ENCODE results near the gene UBA3. TPM values are rescaled to one million over a fixed set of nuclear protein-coding genes. Genes with fewer than 3 reads are reported as not detected.
A peak's percentile ranks its signal among the peaks of the same experiment; 100 is the strongest.

UBA3 gene
- polyA plus RNA-seq, 3 donors = 77.1 to 88.5 (median 81.7) TPM

- Mint-ChIP-seq H3K27me3 (ENCODE audit: low read depth in 3 of 3) (no peaks in the 10 kb centered on the region), H3K4me3 (peak overlapping the region; percentile 91 to 96), H3K4me1 (peaks cover 70% of the 10 kb centered on the region), H3K27ac (peak overlapping the region; percentile 97 to 100 (median 99)), H3K36me3 (peaks cover 5 to 11% of the 10 kb centered on the region in 2 donors), H3K9me3 (no peaks in the 10 kb centered on the region)
- peak overlapping the region; percentile 75 to 93 (median 91) for H3K4me3 ChIP-seq (replicated peaks in 1 of 3; ENCODE audit: low read depth in 2 of 3, low read length in 3 of 3)
- H3K9ac ChIP-seq (ENCODE audit: insufficient read depth, low read length, poor library complexity, severe bottlenecking) = peak overlapping the region; percentile 78
- H3K4me2 ChIP-seq (replicated peaks; ENCODE audit: extremely low read depth, low read length, poor library complexity, severe bottlenecking) = peak overlapping the region; percentile 94
- WGBS (ENCODE audit: insufficient coverage) = 0% methylated on average over 16 of the region's 26 CpGs
- H2AFZ ChIP-seq (ENCODE audit: insufficient read depth, low read depth, low read length, poor library complexity, severe bottlenecking) = peak overlapping the region; percentile 88
- no peaks in the 10 kb centered on the region for H3K27me3 ChIP-seq (ENCODE audit: control insufficient read depth in 2 of 2, insufficient read depth in 2 of 2, low read length in 2 of 2)
- peaks cover 40% of the 10 kb centered on the region for H4K20me1 ChIP-seq (ENCODE audit: insufficient read depth, low read length)
- no peaks in the 10 kb centered on the region for H3K9me3 ChIP-seq (replicated peaks in 1 of 2; ENCODE audit: control insufficient read depth in 1 of 2, insufficient read depth in 1 of 2, low read length in 2 of 2)
- H3K4me1 ChIP-seq (ENCODE audit: control insufficient read depth in 1 of 2, insufficient read depth in 2 of 2, low read length in 2 of 2) = peaks cover 78 to 85% of the 10 kb centered on the region in 2 donors
- peaks cover 4 to 17% of the 10 kb centered on the region in 2 donors for H3K36me3 ChIP-seq (replicated peaks in 1 of 2; ENCODE audit: control insufficient read depth in 1 of 2, insufficient read depth in 2 of 2, low read length in 2 of 2)
- no peak for TF ChIP-seq CTCF (IDR thresholded peaks at IDR 0.05)
- H3K79me2 ChIP-seq (ENCODE audit: insufficient read depth, low read length) = peaks cover 68% of the 10 kb centered on the region
- intact Hi-C loops (cut with micrococcal nuclease) = loop anchor here (5.0 to 10.0 kb wide), 2 partner anchors 33 to 1980 kb away; partner anchors contain the start of gene TMF1 (in 1 of the 2)
- peak in 1 of 3 donors; percentile 19 for DNase-seq
- peak overlapping the region; percentile 80 to 94 for H3K27ac ChIP-seq (ENCODE audit: low read depth in 1 of 2, low read length in 2 of 2)
Measured at GRCh38 chr3:69085168-69085832, 5.1 kb upstream of the UBA3 start.

- Mint-ChIP-seq H3K4me3 (peak within 1 kb of the TSS; percentile 91 to 96), H3K27ac (peak within 1 kb of the TSS; percentile 97 to 100 (median 99)), H3K9me3 (no peaks in the 10 kb centered on the region), H3K27me3 (ENCODE audit: low read depth in 3 of 3) (no peaks in the 10 kb centered on the region), H3K36me3 (peaks cover 0 to 5% of the 10 kb centered on the region in 2 donors), H3K4me1 (peaks cover 63% of the 10 kb centered on the region)
- Histone ChIP-seq H3K36me3 (replicated peaks in 1 of 2; ENCODE audit: control insufficient read depth in 1 of 2, insufficient read depth in 2 of 2, low read length in 2 of 2) (peaks cover 0 to 10% of the 10 kb centered on the region in 2 donors), H3K27ac (ENCODE audit: low read depth in 1 of 2, low read length in 2 of 2) (peak within 1 kb of the TSS; percentile 80 to 94), H3K4me3 (replicated peaks in 1 of 3; ENCODE audit: low read depth in 2 of 3, low read length in 3 of 3) (peak within 1 kb of the TSS; percentile 75 to 93 (median 91)), H3K4me1 (ENCODE audit: control insufficient read depth in 1 of 2, insufficient read depth in 2 of 2, low read length in 2 of 2) (peaks cover 71 to 82% of the 10 kb centered on the region in 2 donors), H4K20me1 (ENCODE audit: insufficient read depth, low read length) (peaks cover 32% of the 10 kb centered on the region), H3K27me3 (ENCODE audit: control insufficient read depth in 2 of 2, insufficient read depth in 2 of 2, low read length in 2 of 2) (no peaks in the 10 kb centered on the region), H3K9me3 (replicated peaks in 1 of 2; ENCODE audit: control insufficient read depth in 1 of 2, insufficient read depth in 1 of 2, low read length in 2 of 2) (no peaks in the 10 kb centered on the region), H3K79me2 (ENCODE audit: insufficient read depth, low read length) (peaks cover 68% of the 10 kb centered on the region), H3K9ac (ENCODE audit: insufficient read depth, low read length, poor library complexity, severe bottlenecking) (peak within 1 kb of the TSS; percentile 78), H2AFZ (ENCODE audit: insufficient read depth, low read depth, low read length, poor library complexity, severe bottlenecking) (peak within 1 kb of the TSS; percentile 88), H3K4me2 (replicated peaks; ENCODE audit: extremely low read depth, low read length, poor library complexity, severe bottlenecking) (peak within 1 kb of the TSS; percentile 94)
- intact Hi-C loops (cut with micrococcal nuclease) = loop anchor here (5.0 to 10.0 kb wide), 2 partner anchors 32 to 1980 kb away; partner anchors contain the start of gene TMF1 (in 1 of the 2)
- DNase-seq = peak; percentile 93 to 97 (median 96)
- under 1% methylated on average over 23 of the region's 32 CpGs for WGBS (ENCODE audit: insufficient coverage)
- TF ChIP-seq CTCF (IDR thresholded peaks at IDR 0.05) = no peak
Measured at GRCh38 chr3:69084326-69085167, 4.4 kb upstream of the UBA3 start, which contains the start of gene ARL6IP5. TSS of gene ARL6IP5 (plus strand) at chr3:69084937. CDS start at chr3:69085048, 111 bp downstream.
